Islet precursor cell (in vitro differentiated cells): Measurements from ENCODE around the gene SPRYD3.

ENCODE experiments used
- DNase-seq: peaks from one replicate; pipeline ENCODE4 v3.0.0-alpha.2; 2018

The SPRYD3 gene

GRCh38 chr12:53062011-53062961, 16.9 kb downstream of the SPRYD3 start:
- no peak for DNase-seq

- DNase-seq: no peak
These were observed 17.7 kb downstream of the SPRYD3 start for GRCh38 chr12:53061404-53062010.

GRCh38 chr12:53060721-53061276, 18.4 kb downstream of the SPRYD3 start:
- no peak for DNase-seq

- DNase-seq: no peak
These were observed 19.0 kb downstream of the SPRYD3 start for GRCh38 chr12:53060064-53060720.

- no peak for DNase-seq
These were observed 19.6 kb downstream of the SPRYD3 start for GRCh38 chr12:53059434-53060063.

GRCh38 chr12:53058674-53059433, 20.3 kb downstream of the SPRYD3 start:
- no peak for DNase-seq

GRCh38 chr12:53057816-53058500, 21.2 kb downstream of the SPRYD3 start:
- DNase-seq: no peak

GRCh38 chr12:53056901-53057300, 22.3 kb downstream of the SPRYD3 start:
- DNase-seq: no peak

GRCh38 chr12:53056296-53056695, 22.9 kb downstream of the SPRYD3 start:
- DNase-seq: no peak

GRCh38 chr12:53055471-53056266, 23.5 kb downstream of the SPRYD3 start:
- no peak for DNase-seq

GRCh38 chr12:53054112-53054878, 24.9 kb downstream of the SPRYD3 start:
- DNase-seq: peak; percentile 99

- peak; percentile 94 for DNase-seq
These were observed 25.7 kb downstream of the SPRYD3 start for GRCh38 chr12:53053218-53054111.

- peak; percentile 51 for DNase-seq
These were observed 26.6 kb downstream of the SPRYD3 start for GRCh38 chr12:53052419-53053217.

- peak; percentile 44 for DNase-seq
These were observed 27.2 kb downstream of the SPRYD3 start for GRCh38 chr12:53051881-53052412.

- DNase-seq: peak; percentile 80
These were observed 27.9 kb downstream of the SPRYD3 start for GRCh38 chr12:53051058-53051880.

- DNase-seq: peak; percentile 56
These were observed 28.6 kb downstream of the SPRYD3 start for GRCh38 chr12:53050426-53051057.
